ENCODE measurements around the gene RASAL1. TPM values are rescaled to one million over a fixed set of nuclear protein-coding genes. Genes with fewer than 3 reads are reported as not detected.

RASAL1 gene
- total RNA-seq, 4 donors from 2014 or later, result 17.4 to 98.7 (median 56.6) TPM

DNA sequence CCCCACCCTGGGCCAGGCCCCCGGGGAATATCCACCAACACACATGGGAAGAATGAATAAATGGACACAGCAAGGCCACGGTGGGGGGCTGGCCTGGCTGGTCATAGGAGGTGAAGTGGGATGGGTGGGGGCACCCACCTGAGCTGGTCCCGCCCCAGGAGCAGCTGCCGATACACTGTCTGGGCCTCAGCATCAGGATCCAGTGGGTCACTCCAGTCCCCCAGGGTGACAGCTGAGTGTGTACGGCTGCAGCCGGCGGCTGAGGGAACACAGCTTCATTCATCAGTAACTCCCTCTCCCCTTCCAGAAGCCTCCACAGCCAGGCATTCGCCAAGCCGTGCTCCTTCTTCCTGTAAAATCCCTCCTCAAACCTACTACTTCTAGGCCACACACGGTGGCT is 33.8 kb downstream of the RASAL1 start:
- TF ChIP-seq, protein P1, sequence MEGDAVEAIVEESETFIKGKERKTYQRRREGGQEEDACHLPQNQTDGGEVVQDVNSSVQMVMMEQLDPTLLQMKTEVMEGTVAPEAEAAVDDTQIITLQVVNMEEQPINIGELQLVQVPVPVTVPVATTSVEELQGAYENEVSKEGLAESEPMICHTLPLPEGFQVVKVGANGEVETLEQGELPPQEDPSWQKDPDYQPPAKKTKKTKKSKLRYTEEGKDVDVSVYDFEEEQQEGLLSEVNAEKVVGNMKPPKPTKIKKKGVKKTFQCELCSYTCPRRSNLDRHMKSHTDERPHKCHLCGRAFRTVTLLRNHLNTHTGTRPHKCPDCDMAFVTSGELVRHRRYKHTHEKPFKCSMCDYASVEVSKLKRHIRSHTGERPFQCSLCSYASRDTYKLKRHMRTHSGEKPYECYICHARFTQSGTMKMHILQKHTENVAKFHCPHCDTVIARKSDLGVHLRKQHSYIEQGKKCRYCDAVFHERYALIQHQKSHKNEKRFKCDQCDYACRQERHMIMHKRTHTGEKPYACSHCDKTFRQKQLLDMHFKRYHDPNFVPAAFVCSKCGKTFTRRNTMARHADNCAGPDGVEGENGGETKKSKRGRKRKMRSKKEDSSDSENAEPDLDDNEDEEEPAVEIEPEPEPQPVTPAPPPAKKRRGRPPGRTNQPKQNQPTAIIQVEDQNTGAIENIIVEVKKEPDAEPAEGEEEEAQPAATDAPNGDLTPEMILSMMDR (IDR thresholded peaks at IDR 0.05), result no peak
- TF ChIP-seq POLR2A (IDR thresholded peaks at IDR 0.05), result no peak
- no peak for DNase-seq
- Histone ChIP-seq H3K27me3 (peaks cover 0 to 26% (median 0%) of the 10 kb centered on the region in 4 donors), H3K4me3 (no peak overlapping the region), H3K4me1 (peaks cover 0 to 21% (median 7%) of the 10 kb centered on the region in 3 donors), H3K36me3 (peaks cover 0 to 34% (median 0%) of the 10 kb centered on the region in 3 donors), H3K9me3 (no peaks in the 10 kb centered on the region), H3K27ac (no peak overlapping the region)
- intact Hi-C loops (cut with DNase I), result no loop called here
- WGBS, 2 donors, result 79 to 90% methylated on average over 3 to 7 of the region's 10 CpGs

DNA sequence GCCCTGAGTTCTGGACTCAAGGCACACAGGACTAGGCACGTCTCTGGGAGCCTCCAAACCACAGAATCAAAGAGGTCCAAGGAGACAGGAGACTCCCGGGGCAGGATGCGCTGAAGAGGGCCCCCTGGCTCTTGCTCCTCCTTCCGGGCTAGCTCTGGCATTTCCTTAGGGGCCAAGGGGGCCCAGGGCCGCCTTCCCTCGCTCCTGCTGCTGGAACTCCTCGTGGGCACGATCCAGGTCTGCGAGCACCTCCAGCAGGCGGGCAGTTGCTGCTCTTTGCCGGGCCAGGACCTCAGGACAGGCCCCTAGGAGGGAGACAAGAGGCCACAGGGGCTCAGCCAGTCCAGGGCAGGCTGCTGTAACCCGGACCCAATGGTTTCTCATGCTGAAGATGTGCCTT is 35.8 kb downstream of the RASAL1 start:
- H3K4me1 ChIP-seq, result peaks cover 0 to 21% (median 7%) of the 10 kb centered on the region in 3 donors
- H3K27ac ChIP-seq, result no peak overlapping the region
- WGBS, 2 donors, result 76% methylated on average over 12 of the region's 12 CpGs; no CpG with 5 or more reads in 1 of the 2 donors
- H3K9me3 ChIP-seq, result no peaks in the 10 kb centered on the region
- intact Hi-C loops (cut with DNase I), result no loop called here
- TF ChIP-seq POLR2A (IDR thresholded peaks at IDR 0.05), result no peak
- TF ChIP-seq, protein P1 (IDR thresholded peaks at IDR 0.05), result no peak
- no peak for DNase-seq
- no peak overlapping the region for H3K4me3 ChIP-seq
- peaks cover 0 to 18% (median 0%) of the 10 kb centered on the region in 3 donors for H3K36me3 ChIP-seq
- H3K27me3 ChIP-seq, result peaks cover 0 to 26% (median 0%) of the 10 kb centered on the region in 4 donors

DNA sequence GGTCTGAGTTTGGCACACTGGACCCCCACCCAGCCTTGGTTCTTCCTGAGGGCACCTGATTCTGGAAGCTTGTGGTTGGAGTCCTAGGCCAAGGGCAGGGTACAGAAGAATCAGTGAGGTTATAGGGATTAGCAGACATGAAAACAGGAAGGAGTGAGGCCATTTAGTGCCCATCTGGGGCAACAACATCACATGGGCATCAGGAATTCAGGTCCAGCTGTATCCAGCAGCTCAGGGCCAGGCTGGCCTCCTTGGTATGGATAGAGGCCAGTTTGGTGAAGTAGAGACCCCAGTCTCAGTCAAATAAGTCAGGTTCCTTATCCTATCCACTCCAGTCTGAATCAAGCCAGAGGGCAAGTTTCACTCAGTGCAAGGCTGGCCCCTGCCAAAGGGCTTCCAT is 36.2 kb downstream of the RASAL1 start:
- peaks cover 0 to 18% (median 0%) of the 10 kb centered on the region in 3 donors for H3K36me3 ChIP-seq
- H3K4me1 ChIP-seq, result peaks cover 0 to 21% (median 7%) of the 10 kb centered on the region in 3 donors
- no peaks in the 10 kb centered on the region for H3K9me3 ChIP-seq
- DNase-seq, result no peak
- H3K27me3 ChIP-seq, result peaks cover 0 to 25% (median 0%) of the 10 kb centered on the region in 4 donors
- no peak overlapping the region for H3K4me3 ChIP-seq
- no peak overlapping the region for H3K27ac ChIP-seq
- intact Hi-C loops (cut with DNase I), result no loop called here
- TF ChIP-seq, protein P1 (IDR thresholded peaks at IDR 0.05), result no peak
- no peak for TF ChIP-seq POLR2A (IDR thresholded peaks at IDR 0.05)

DNA sequence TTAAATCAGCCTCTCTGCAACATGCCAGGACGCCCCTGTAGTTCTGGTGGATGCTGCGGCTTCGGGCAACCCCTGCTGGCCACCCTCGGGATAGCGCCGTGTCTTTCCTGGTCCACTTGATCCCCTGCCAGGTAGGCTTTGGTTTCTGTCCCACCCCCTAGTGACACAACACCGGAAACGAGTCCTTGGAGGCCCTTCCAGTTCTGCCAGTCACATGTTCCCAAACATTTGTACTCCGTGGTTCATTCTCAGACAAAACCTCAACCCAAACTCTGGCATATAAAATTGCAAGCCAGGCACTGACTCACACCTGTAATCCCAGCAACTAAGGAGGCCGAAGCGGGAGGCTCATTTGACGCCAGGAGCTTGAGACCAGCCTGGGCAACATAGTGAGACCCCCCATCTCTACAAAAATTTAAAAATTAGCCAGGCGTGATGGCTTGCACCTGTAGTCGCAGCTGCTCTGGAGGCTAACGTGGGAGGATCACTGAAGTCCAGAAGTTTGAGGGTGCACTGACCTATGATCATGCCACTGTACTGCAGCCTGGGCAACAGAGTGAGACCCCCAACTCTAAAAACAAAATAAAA is 37.0 kb downstream of the RASAL1 start:
- Histone ChIP-seq H3K36me3 (peaks cover 0 to 13% (median 0%) of the 10 kb centered on the region in 3 donors), H3K4me1 (peaks cover 0 to 15% (median 7%) of the 10 kb centered on the region in 3 donors), H3K9me3 (no peaks in the 10 kb centered on the region), H3K27ac (peak overlapping the region in 3 of 4 donors; percentile 34 to 52 (median 41)), H3K27me3 (peaks cover 0 to 21% (median 0%) of the 10 kb centered on the region in 4 donors), H3K4me3 (no peak overlapping the region)
- TF ChIP-seq, protein P1 (IDR thresholded peaks at IDR 0.05), result peak; percentile 71 to 93 (median 82)
- no peak for TF ChIP-seq POLR2A (IDR thresholded peaks at IDR 0.05)
- intact Hi-C loops (cut with DNase I), result no loop called here
- peak; percentile 26 for DNase-seq
- 17 to 23% methylated on average over 6 to 12 of the region's 15 CpGs for WGBS, 2 donors

DNA sequence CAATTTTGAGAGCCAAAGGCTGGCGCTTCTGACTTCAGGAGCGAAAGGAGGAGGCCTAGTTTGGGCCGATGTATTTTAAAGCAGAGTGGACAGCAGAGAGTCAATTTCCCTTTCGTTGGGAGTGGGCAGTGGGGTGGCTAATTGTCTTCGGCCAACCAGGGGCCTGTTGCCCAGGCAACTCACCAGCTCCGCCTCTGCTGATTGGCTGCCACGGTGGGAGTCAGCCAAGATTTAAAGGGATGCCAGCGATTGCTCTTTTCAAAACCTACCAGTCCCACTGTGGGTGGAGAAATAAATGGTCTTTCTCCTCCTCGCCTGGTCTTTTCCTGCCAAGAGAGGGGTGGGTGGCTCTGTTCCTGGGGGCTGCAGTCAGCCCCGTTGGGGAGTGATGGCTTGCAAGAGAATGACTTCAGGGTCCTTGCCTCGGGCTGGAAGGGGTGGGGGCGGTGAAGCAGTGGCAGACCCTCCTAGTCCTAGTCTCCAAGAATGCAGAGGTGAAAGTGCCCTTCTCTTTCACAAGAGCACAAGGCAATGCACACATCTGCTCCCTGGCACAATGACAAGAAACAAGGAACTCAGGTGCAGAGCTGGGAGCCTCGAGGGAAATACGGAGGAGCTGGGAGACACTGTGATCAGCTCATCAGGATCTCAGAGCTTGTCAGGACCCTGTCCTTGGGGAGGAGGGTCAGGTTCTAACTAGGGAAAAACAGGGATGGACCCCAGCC is 37.7 kb downstream of the RASAL1 start:
- Histone ChIP-seq H3K36me3 (peaks cover 0 to 13% (median 0%) of the 10 kb centered on the region in 3 donors), H3K4me3 (no peak overlapping the region), H3K27me3 (peaks cover 0 to 22% (median 0%) of the 10 kb centered on the region in 4 donors), H3K4me1 (peaks cover 0 to 22% (median 7%) of the 10 kb centered on the region in 3 donors), H3K9me3 (no peaks in the 10 kb centered on the region), H3K27ac (no peak overlapping the region)
- no peak for DNase-seq
- intact Hi-C loops (cut with DNase I), result no loop called here
- no peak for TF ChIP-seq POLR2A (IDR thresholded peaks at IDR 0.05)
- TF ChIP-seq, protein P1 (IDR thresholded peaks at IDR 0.05), result no peak
- 34 to 53% methylated on average over 8 to 10 of the region's 14 CpGs for WGBS, 2 donors

All from esophagus squamous epithelium (tissue), 5 donors.